Small intestine (tissue), 7 donors: ENCODE data around the gene OSCP1. TPM values are rescaled to one million over a fixed set of nuclear protein-coding genes. Genes with fewer than 3 reads are reported as not detected.

Experiments used
- DNase-seq, 2 donors: peaks; one replicate each; pipeline versions ENCODE4 v3.0.0 to v3.0.0-alpha.2; 2013
- FAIRE-seq: peaks from 2 replicates; lab custom pipeline; 2012; peaks lifted over from hg19 to GRCh38; lab: Jason Lieb, UNC
- H3K27ac ChIP-seq, 3 donors: one replicate each; pipeline ENCODE4 v1.5.1; 2013; ENCODE audit warnings: low read length in 2 of 3, mild to moderate bottlenecking in 2 of 3, control low read depth in 1 of 3, inconsistent platforms in 1 of 3, low read depth in 1 of 3, moderate library complexity in 1 of 3
- H3K27me3 ChIP-seq, 3 donors: one replicate each; pipeline ENCODE4 v1.6.1; 2013; ENCODE audit warnings: low read length in 3 of 3, inconsistent platforms in 1 of 3; ENCODE audit not compliant: control insufficient read depth in 3 of 3, insufficient read depth in 3 of 3
- H3K36me3 ChIP-seq, 3 donors: one replicate each; pipeline ENCODE4 v1.6.1; 2013; ENCODE audit warnings: low read length in 3 of 3, inconsistent platforms in 1 of 3, low read depth in 1 of 3, mild to moderate bottlenecking in 1 of 3, moderate library complexity in 1 of 3; ENCODE audit not compliant: control insufficient read depth in 3 of 3, insufficient read depth in 2 of 3
- H3K4me1 ChIP-seq, 3 donors: one replicate each; pipeline ENCODE4 v1.6.1; 2013; ENCODE audit warnings: low read length in 2 of 3, inconsistent platforms in 1 of 3, low read depth in 1 of 3, mild to moderate bottlenecking in 1 of 3, moderate library complexity in 1 of 3; ENCODE audit not compliant: control insufficient read depth in 3 of 3, insufficient read depth in 2 of 3
- H3K4me3 ChIP-seq, 3 donors: one replicate each; pipeline ENCODE4 v1.5.1; 2013; ENCODE audit warnings: low read length in 3 of 3, control low read depth in 1 of 3, inconsistent platforms in 1 of 3, low read depth in 1 of 3, mild to moderate bottlenecking in 1 of 3, moderate library complexity in 1 of 3
- H3K9me3 ChIP-seq, 2 donors: one replicate each; pipeline ENCODE4 v1.6.1; 2013; ENCODE audit warnings: low read depth in 1 of 2, low read length in 1 of 2; ENCODE audit not compliant: control insufficient read depth in 2 of 2, insufficient read depth in 1 of 2
- WGBS, 3 donors: extraction: QIAGEN DNeasy Blood & Tissue Kit; methylation state at CpG; one replicate each; pipeline ENCODE4 v1.1.7; 2013; 5-methylcytosine and 5-hydroxymethylcytosine counted together
- polyA plus RNA-seq, 4 donors: library from polyadenylated mRNA; stranded (reverse) in 3 of 4; unstranded in 1 of 4; fragments of 200-250 nt in 3 of 4; fragments of 120-200 nt in 1 of 4; gene quantifications; one replicate each; pipeline versions ENCODE4 v1.2.1 to v1.2.3, GENCODE V29; 2013
- donor health status: healthy with polysubstance abuse.
- donor health status: control.
- donor health status: control.
- donor health status: Bipolar disorder and iron deficiency.
- donor health status: healthy.

Gene OSCP1
- polyA plus RNA-seq, 4 donors = 0.89 to 6.1 (median 2.8) TPM

DNA sequence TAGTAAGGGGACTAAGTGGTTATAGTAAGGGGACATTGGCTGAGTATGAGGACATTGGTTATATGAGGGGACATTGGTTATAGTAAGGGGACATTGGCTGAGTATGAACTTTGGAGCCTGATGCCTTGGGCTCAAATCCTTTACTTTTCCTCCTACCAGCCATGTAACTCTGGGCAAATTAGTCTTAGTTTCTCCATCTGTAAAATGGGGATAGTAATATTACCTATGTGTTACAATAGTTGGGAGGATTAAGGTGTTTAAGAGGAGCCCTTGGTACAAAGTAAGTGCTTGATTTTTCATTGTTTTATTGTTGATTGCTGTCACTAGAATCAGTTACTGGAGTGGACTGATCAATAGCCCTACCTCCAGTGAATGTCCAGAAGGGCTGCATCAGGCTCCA lies 2.8 kb downstream of the OSCP1 start:
- no peak for FAIRE-seq

DNA sequence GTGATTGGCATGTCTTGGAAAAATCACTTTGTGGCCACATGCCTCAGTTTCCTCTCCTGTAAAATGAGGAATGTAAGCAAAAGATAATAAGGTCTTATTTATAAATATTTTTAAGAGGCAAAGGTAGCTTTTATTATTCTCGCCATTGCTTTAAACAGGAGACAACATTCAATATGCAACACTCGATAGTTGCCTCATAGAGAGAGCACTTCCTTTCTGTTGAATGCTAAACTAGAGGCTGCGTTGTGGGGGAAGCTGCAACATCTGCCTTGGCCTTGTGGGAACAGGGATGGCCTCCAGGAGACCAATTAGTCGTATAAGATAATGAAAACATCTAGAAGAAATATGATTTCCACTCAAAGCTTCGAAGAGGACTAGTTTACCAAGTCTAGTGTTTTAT lies 3.5 kb downstream of the OSCP1 start:
- no peak overlapping the region for H3K27ac ChIP-seq
- peaks cover 0 to 6% (median 0%) of the 10 kb centered on the region in 3 donors for H3K4me1 ChIP-seq
- DNase-seq (no peak), FAIRE-seq (no peak)
- no peaks in the 10 kb centered on the region for H3K27me3 ChIP-seq
- 62 to 80% (median 78%) methylated on average over 5 of the region's 5 CpGs for WGBS, 3 donors
- no peak overlapping the region for H3K4me3 ChIP-seq
- no peaks in the 10 kb centered on the region for H3K36me3 ChIP-seq
- no peaks in the 10 kb centered on the region for H3K9me3 ChIP-seq

More for the DNA sequence above, 2.8 kb downstream of the OSCP1 start:
- Histone ChIP-seq H3K27ac (no peak overlapping the region), H3K9me3 (no peaks in the 10 kb centered on the region), H3K36me3 (no peaks in the 10 kb centered on the region), H3K4me1 (peaks cover 0 to 6% (median 0%) of the 10 kb centered on the region in 3 donors), H3K27me3 (no peaks in the 10 kb centered on the region), H3K4me3 (no peak overlapping the region)
- DNase-seq = no peak

GRCh38 chr1:36446271-36446670 lies 4.0 kb downstream of the OSCP1 start:
- H3K4me3 ChIP-seq = no peak overlapping the region
- H3K27ac ChIP-seq = no peak overlapping the region
- no peak for FAIRE-seq
- 59 to 78% (median 74%) methylated on average over 8 of the region's 8 CpGs for WGBS, 3 donors
- H3K27me3 ChIP-seq = no peaks in the 10 kb centered on the region
- DNase-seq = no peak
- no peaks in the 10 kb centered on the region for H3K36me3 ChIP-seq
- no peaks in the 10 kb centered on the region for H3K9me3 ChIP-seq
- peaks cover 0 to 6% (median 0%) of the 10 kb centered on the region in 3 donors for H3K4me1 ChIP-seq

DNA sequence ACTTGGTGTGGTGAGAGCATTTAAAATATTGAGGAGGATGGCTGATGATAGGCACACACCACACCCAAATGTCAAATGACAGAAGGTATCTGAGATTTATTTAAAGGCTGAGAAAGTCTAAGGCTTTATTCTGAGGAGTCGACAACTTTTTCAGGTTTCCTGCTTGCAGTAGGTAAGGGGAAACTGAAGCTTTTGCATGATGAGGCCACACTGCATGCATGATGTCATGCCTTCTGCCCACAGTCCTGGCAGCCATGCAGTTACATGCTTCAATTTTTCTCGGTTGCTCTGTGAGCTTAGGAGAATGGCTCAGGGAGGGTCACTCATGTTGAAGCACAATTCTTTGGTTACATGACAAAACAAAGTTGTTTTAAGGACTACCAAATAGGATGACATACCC lies 7.0 kb downstream of the OSCP1 start:
- H3K9me3 ChIP-seq = no peaks in the 10 kb centered on the region
- H3K36me3 ChIP-seq = peaks cover 0 to 9% (median 0%) of the 10 kb centered on the region in 3 donors
- H3K4me3 ChIP-seq = no peak overlapping the region
- H3K4me1 ChIP-seq = no peaks in the 10 kb centered on the region
- 72 to 87% (median 77%) methylated on average over 2 of the region's 2 CpGs for WGBS, 3 donors
- FAIRE-seq = no peak
- no peak for DNase-seq
- H3K27ac ChIP-seq = no peak overlapping the region
- no peaks in the 10 kb centered on the region for H3K27me3 ChIP-seq

- H3K9me3 ChIP-seq = no peaks in the 10 kb centered on the region
- DNase-seq (no peak), FAIRE-seq (no peak)
- H3K27ac ChIP-seq = no peak overlapping the region
- no peaks in the 10 kb centered on the region for H3K4me1 ChIP-seq
- peaks cover 0 to 15% (median 0%) of the 10 kb centered on the region in 3 donors for H3K36me3 ChIP-seq
- no peak overlapping the region for H3K4me3 ChIP-seq
- H3K27me3 ChIP-seq = no peaks in the 10 kb centered on the region
- 67 to 75% (median 71%) methylated on average over 3 of the region's 3 CpGs for WGBS, 3 donors
Measured at GRCh38 chr1:36442337-36442736, 7.9 kb downstream of the OSCP1 start.

DNA sequence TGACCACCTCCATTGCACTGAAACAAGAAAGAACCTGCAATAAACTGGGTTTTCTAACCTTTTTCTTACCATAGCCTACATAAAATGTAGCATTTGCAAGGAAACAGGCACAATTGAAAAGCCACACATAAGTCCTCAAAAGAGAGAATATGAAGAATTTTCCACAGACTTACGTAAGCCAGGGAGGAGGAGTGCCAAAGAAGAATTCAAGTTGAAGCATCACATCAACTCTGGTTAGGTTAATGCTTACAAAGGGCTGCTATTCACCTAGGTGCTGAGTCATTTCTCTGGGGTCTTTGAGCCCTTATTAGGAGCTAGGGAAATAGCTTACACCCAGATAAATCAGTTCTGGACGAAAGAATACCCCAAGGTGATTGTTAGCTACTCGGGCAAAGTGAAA lies 9.6 kb downstream of the OSCP1 start:
- DNase-seq = no peak
- no peak for FAIRE-seq
- WGBS, 3 donors = 82 to 92% (median 88%) methylated on average over 3 of the region's 3 CpGs
- Histone ChIP-seq H3K4me3 (no peak overlapping the region), H3K4me1 (no peaks in the 10 kb centered on the region), H3K27me3 (no peaks in the 10 kb centered on the region), H3K9me3 (no peaks in the 10 kb centered on the region), H3K27ac (no peak overlapping the region), H3K36me3 (peaks cover 0 to 15% (median 0%) of the 10 kb centered on the region in 3 donors)

- Histone ChIP-seq H3K27me3 (no peaks in the 10 kb centered on the region), H3K36me3 (peaks cover 0 to 15% (median 0%) of the 10 kb centered on the region in 3 donors), H3K4me3 (no peak overlapping the region), H3K9me3 (no peaks in the 10 kb centered on the region), H3K27ac (no peak overlapping the region), H3K4me1 (no peaks in the 10 kb centered on the region)
- no peak for DNase-seq
- no peak for FAIRE-seq
- WGBS, 3 donors = 86 to 96% (median 93%) methylated on average over 3 of the region's 3 CpGs
Measured at GRCh38 chr1:36440044-36440443, 10.2 kb downstream of the OSCP1 start.

DNA sequence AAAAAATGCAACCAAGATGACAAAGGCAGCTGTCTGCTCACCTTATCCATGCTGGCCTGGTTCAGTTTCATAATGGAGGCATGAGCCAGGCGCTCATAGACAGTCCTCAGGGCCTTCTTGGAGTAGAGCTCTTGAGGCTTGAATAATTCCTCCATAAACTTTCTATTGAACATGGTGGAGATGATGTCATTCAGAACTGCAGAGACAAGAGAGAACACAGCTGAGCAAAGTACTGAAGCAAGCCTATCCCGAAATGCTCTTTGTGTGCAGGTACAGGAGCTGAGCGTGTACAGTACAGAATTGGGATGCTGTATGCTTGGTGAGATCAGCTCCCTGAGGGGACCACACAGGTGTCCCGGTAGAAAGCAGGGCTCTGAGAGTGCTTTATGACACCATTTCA lies 11.5 kb downstream of the OSCP1 start:
- Histone ChIP-seq H3K27me3 (no peaks in the 10 kb centered on the region), H3K4me3 (no peak overlapping the region), H3K9me3 (no peaks in the 10 kb centered on the region), H3K27ac (no peak overlapping the region), H3K36me3 (peaks cover 0 to 15% (median 0%) of the 10 kb centered on the region in 3 donors), H3K4me1 (no peaks in the 10 kb centered on the region)
- WGBS, 3 donors = 78 to 87% (median 81%) methylated on average over 4 of the region's 4 CpGs
- FAIRE-seq (no peak), DNase-seq (no peak)

DNA sequence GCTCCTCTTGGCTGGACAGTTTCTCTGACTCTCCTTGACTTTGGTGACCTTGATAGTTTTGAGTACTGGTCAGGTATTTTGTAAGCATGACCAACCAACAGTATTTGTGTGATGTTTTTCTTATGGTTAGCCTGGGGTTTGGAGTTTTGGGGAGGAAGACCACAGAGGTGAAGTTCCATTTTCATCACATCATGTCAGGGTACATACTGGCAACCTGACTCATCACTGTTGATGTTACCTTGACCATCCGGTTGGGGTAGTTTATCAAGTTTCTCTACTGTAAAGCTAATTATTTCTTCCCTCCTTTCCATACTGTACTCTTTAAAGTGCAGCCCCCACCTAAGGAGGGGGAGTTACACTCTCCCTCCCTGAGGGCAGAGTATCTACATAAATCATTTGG lies 13.4 kb downstream of the OSCP1 start:
- FAIRE-seq = no peak
- DNase-seq = no peak
- Histone ChIP-seq H3K27me3 (no peaks in the 10 kb centered on the region), H3K9me3 (no peaks in the 10 kb centered on the region), H3K4me1 (peaks cover 0 to 4% (median 0%) of the 10 kb centered on the region in 3 donors), H3K27ac (no peak overlapping the region), H3K36me3 (peaks cover 0 to 20% (median 0%) of the 10 kb centered on the region in 3 donors), H3K4me3 (no peak overlapping the region)
- WGBS, 3 donors = 74 to 98% (median 78%) methylated on average over 1 of the region's 1 CpG
